Effector CD8-positive, alpha-beta T cell (primary cell): ENCODE data around the gene SPAG6.
"Not testable (repeated sequence)": the region's sequence is repeated elsewhere in the genome, so short reads cannot be mapped to it uniquely, and the experiment has no call there.

ENCODE experiments used
- DNase-seq: peaks from one replicate; lab custom pipeline; 2025; lab: John Stamatoyannopoulos, UW

SPAG6 gene

DNA sequence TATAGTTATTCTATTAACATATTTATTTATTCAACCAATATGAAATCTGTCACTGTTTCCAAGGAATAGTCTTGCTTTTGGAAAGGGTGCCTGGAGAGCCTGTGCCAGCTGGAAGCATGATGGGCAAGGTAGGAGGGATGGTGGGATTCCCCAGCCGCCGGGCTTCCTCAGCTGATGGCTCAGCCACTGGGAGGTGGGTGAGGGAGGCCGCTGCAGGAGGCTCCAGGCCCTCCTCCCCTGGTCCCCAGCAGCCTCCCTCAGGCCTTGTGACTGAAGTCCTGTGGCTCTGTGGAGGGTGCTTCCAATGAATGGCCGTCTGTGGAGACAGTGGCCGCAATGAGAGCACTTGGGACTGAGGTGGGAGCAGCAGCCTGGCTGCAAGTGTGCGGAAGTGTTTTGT is 27.0 kb downstream of the SPAG6 start:
- DNase-seq = no peak

GRCh38 chr10:22372917-22373316 is 27.6 kb downstream of the SPAG6 start:
- DNase-seq = no peak

- no peak for DNase-seq
These were observed 29.3 kb downstream of the SPAG6 start for GRCh38 chr10:22374489-22375126.

DNA sequence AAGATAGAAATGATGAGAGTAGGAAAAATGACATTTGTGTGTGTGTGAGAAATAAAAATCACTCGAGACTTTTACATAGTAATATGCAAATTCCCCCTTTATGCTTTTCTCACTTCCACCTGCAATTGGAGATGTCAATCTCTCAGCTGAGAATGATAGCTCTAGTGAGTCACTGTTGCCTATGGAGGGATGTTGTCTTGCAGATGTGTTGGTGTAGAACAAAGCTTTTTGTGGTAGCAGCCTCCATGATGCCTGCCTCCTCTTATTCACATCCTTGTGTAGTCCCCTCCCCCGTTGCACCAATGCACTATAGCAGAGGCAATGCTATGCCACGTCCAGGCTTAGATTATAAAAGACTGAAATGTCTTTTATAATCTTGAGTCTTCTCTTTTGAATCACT is 33.8 kb downstream of the SPAG6 start:
- DNase-seq = no peak

GRCh38 chr10:22381262-22381661 is 36.0 kb downstream of the SPAG6 start:
- DNase-seq = no peak

- DNase-seq = no peak
These were observed 41.2 kb downstream of the SPAG6 start for GRCh38 chr10:22386503-22386902.

- no peak for DNase-seq
These were observed 44.7 kb downstream of the SPAG6 start for GRCh38 chr10:22389856-22390589.

DNA sequence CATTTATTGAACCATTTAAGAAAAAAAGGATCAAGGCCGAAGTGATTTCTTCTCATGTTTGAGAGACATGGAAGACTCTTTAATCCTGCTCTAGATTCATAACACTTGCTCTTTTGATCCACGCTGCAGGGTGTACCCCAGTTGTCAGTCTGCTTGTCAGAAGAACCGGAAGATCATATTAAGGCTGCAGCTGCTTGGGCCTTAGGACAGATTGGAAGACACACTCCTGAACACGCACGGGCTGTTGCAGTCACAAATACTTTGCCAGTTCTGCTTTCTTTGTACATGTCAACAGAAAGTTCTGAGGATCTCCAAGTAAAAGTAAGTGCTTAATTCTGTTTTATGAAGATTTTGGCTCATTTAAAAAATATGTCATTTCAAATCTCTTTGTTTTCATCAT is 46.3 kb downstream of the SPAG6 start:
- no peak for DNase-seq

DNA sequence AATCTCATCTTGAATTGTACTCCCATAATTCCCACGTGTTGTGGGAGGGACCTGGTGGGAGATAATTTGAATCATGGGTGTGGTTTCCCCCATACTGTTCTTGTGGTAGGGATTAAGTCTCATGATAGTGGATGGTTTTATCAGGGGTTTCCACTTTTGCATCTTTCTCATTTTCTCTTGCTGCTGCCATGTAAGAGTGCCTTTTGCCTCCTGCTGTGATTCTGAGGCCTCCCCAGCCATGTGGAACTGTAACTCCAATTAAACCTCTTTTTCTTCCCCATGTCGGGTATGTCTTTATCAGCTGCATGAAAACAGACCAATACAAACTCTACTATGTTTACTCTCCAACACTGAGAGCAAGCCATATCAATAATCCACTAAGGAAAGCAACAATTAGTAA is 50.9 kb downstream of the SPAG6 start:
- DNase-seq = not testable (repeated sequence)

GRCh38 chr10:22406916-22407315 is 61.6 kb downstream of the SPAG6 start:
- DNase-seq = not testable (repeated sequence)

- no peak for DNase-seq
These were observed 65.1 kb downstream of the SPAG6 start for GRCh38 chr10:22410394-22410793.

- DNase-seq = no peak
These were observed 65.5 kb downstream of the SPAG6 start for GRCh38 chr10:22410846-22411245.

- no peak for DNase-seq
These were observed 68.8 kb downstream of the SPAG6 start for GRCh38 chr10:22414146-22414545.

DNA sequence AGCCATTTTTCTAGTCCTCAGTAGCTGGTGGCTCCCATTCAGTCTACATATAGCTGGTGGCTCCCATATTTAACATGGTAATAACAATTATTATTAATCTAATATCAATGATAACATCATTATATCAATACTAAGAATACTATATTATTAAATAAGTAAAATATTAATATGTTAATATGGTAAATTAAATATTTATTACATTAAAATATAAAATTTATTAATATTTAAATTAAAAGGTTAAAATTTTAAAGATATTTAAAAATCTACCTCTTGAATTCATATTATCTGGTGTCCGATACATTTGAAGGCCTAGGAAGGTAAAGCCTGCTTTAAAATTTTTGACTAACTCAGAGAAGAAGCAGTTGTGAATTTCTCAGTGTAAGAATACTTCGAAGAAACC is 69.8 kb downstream of the SPAG6 start:
- no peak for DNase-seq

DNA sequence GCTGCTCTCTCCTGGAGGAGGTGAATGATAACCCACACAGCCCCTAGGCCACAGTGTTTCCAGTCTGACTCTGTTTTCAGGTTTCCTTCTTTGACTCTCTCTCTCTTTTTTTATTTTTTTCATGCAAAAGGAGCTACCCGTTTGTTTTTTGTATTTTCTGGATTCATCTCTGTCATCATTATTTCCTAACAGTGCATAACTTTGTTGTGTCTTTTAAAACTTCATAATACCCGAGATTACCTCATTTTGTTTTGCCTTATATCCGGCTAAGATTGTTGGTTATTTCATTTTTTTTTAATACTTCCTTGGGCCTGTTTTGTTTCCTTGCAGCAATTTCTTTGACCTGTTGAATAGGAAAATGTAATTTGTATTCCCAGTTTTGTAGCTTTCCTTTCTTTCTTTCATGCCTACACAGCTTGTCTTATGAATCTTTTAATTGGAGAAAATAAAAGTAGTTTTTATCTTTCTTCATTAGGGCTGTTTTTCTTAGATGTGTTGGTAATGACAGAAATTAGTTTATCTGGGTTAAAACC is 72.5 kb downstream of the SPAG6 start:
- no peak for DNase-seq

DNA sequence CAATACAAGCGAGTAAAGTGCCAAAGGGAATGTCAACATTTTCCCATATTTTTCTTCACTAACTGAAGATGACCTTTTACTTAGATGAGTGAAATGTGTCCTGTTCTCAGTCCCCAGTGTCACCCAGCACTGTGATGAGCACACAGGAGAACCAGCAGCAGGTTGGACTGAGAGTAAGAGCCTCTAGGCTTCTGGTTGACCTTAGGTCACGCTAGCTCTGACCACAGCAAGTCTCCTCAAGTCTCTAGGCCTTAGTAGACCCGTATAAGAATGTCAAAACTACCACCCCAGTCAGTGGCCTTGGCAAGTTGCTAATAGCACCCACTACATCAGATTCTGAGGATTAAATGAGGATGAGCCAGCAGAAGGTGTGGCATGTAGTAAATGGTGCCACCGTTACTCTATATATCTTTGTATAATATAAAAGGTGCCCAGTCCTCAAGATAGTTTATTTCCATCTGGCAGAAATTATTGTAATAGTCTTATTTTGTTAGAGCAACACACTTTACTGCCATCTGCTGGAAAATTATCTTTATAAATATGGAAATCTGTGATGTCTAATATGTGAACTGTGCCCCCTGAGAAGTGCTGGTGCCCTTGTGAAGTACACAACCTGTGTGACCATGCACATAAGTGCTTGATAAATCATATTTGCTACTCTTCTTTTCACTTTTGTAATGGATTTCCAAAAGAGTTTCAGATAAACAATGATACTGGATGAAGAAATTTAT is 75.7 kb downstream of the SPAG6 start:
- DNase-seq = no peak

GRCh38 chr10:22426653-22427052 is 81.4 kb downstream of the SPAG6 start:
- no peak for DNase-seq

DNA sequence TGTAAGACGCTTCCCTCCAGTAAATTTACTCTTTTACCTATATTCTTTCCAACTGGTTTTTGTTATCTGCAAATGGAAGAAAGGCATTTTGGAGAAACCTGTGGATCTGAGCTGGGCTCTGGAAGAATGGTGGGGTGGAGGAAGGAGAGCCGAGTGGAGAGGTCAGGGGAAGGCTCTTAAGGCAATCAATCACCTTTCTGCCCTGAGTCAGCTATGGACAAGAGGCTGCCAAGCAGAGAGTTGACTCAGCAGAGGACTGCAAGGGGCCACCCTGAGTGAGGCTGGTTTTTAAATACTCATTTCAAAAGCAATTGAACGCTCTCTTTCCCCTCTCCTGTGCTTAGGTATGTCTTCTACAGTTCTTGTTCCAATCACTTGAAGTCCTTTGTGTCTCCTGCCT is 81.8 kb downstream of the SPAG6 start:
- no peak for DNase-seq

DNA sequence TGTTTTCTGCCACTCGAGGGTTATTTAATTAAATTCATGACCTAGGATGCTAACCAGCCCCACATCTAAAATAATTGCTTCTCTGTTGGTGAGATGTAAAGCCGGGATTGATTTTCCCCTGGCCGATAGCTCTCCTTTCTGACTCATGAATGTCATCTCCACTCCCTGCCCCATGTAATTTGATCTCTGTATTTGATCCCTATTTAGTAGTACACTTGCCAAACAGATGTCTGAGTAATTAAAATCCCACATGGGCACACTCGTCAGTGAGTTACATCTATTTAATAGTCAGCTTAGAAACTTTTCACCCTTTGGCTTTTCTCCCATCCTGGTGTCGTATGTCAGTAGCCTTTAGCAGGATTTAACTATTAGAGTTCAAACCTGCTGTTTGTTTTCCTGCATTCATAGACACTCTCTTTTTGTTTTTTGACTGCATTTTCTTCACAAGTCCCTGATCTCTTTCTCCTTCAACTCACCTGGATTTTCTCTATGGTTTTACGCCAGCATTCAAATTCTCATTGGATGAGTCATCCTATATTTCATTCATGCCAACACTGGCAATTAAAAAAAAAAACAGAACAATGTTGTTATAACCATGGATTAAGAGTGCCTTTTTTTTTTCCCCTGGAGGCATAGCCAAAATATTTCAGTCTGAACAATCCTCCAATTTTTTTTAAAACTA is 82.7 kb downstream of the SPAG6 start:
- no peak for DNase-seq

DNA sequence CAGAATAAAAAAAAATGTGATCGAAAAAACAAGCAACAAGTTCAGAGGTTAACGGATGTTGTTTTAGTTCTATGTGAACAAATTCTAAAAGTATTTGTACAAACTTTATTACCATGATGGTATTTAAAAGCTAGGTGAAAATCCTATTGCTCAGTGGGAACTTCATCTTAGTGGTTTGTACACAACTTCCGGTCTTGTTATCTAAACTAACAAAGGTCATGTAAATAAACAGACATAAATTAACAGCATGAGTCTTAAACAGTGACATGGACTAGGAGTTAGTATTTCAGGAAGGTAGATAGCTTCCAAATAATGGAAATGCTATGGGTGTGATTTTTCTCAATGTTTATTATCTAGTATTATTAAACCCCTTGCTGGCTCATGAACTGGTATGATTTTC is 83.8 kb downstream of the SPAG6 start:
- no peak for DNase-seq

- no peak for DNase-seq
These were observed 84.7 kb downstream of the SPAG6 start for GRCh38 chr10:22429981-22430421.

GRCh38 chr10:22433875-22434274 is 88.6 kb downstream of the SPAG6 start:
- DNase-seq = no peak
